HL-60 (cell line): ENCODE data around the gene TSPOAP1.

Source experiments
- SPI1 ChIP-seq: IDR thresholded peaks from 2 replicates; pipeline ENCODE4 v1.6.1; 2012; ENCODE audit warnings: low read depth, mild to moderate bottlenecking, borderline replicate concordance
- TF ChIP-seq, protein P1 (sequence below): IDR thresholded peaks from one replicate; pipeline ENCODE4 v1.5.1; 2011; ENCODE audit warnings: low read length, control low read depth, inconsistent platforms; ENCODE audit not compliant: insufficient read depth

DNA sequence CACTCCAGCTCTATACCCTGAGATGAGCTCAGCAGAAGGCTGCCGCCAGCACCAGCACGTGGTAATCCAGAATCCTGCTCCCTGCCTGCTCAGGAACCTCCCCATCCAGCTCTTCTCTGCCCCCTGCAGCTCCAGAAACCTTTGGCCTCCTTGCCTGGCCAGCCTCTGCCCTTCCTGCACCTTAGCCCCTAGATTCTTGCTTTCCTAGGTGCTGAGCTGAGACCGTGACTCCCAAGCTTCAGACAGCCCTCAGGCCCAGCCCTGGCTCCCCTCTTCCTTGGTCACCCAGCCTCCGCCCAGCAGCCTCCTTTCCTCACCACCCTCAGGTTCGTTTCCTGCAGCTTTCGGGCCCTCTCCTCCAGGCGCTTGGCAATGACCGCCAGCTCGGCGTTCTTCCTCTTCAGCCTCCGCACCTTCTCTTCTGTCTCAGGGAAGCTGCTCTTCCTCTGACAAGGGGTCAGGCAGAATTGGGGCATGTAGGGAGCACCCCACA is 2.6 kb downstream of the TSPOAP1 start:
- TF ChIP-seq, protein P1, sequence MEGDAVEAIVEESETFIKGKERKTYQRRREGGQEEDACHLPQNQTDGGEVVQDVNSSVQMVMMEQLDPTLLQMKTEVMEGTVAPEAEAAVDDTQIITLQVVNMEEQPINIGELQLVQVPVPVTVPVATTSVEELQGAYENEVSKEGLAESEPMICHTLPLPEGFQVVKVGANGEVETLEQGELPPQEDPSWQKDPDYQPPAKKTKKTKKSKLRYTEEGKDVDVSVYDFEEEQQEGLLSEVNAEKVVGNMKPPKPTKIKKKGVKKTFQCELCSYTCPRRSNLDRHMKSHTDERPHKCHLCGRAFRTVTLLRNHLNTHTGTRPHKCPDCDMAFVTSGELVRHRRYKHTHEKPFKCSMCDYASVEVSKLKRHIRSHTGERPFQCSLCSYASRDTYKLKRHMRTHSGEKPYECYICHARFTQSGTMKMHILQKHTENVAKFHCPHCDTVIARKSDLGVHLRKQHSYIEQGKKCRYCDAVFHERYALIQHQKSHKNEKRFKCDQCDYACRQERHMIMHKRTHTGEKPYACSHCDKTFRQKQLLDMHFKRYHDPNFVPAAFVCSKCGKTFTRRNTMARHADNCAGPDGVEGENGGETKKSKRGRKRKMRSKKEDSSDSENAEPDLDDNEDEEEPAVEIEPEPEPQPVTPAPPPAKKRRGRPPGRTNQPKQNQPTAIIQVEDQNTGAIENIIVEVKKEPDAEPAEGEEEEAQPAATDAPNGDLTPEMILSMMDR = no peak
- TF ChIP-seq SPI1 = no peak
